HFFc6 (cell line): Measurements from ENCODE around the gene NPEPL1. TPM values are rescaled to one million over a fixed set of nuclear protein-coding genes. Genes with fewer than 3 reads are reported as not detected.
A peak's percentile ranks its signal among the peaks of the same experiment; 100 is the strongest.

Source experiments
- DNase-seq: peaks from one replicate; pipeline ENCODE4 v3.0.0-alpha.2; 2018
- H3K27ac Mint-ChIP-seq: 2 replicates; pipeline ENCODE4 v1.8.0; 2020; ENCODE audit warnings: mild to moderate bottlenecking, mixed read lengths
- H3K27me3 Mint-ChIP-seq: 2 replicates; pipeline ENCODE4 v1.8.0; 2021; ENCODE audit warnings: mild to moderate bottlenecking, moderate library complexity, mixed read lengths; ENCODE audit not compliant: insufficient read depth
- H3K36me3 Mint-ChIP-seq: 2 replicates; pipeline ENCODE4 v1.8.0; 2021; ENCODE audit warnings: low read depth, mixed read lengths
- H3K4me1 Mint-ChIP-seq: 2 replicates; pipeline ENCODE4 v1.8.0; 2020; ENCODE audit warnings: low read depth, mixed read lengths
- H3K4me3 Mint-ChIP-seq: 2 replicates; pipeline ENCODE4 v1.8.0; 2020; ENCODE audit warnings: mild to moderate bottlenecking, moderate library complexity, mixed read lengths
- H3K9me3 Mint-ChIP-seq: 2 replicates; pipeline ENCODE4 v1.8.0; 2020; ENCODE audit warnings: mild to moderate bottlenecking, mixed read lengths
- total RNA-seq, 6 experiments: library from RNA; stranded (reverse); fragmentation: NEBNext Ultra II Directional; extraction: Animal tissue kit (Norgen Biotek cat#: 25700); gene quantifications; 2 replicates in 1 of 6; 3 replicates in 5 of 6; pipeline ENCODE4 v1.2.3, GENCODE V29; 2021
- TF ChIP-seq, protein P1 (sequence below): fragments of 200-600 bp; sonication (generic); IDR thresholded peaks from 2 replicates; pipeline ENCODE4 v1.5.0; 2021; ENCODE audit warnings: antibody characterized with exemption, mild to moderate bottlenecking

NPEPL1 gene
- total RNA-seq, 6 experiments from 2014 or later: 12.0 to 17.8 (median 12.6) TPM

DNA sequence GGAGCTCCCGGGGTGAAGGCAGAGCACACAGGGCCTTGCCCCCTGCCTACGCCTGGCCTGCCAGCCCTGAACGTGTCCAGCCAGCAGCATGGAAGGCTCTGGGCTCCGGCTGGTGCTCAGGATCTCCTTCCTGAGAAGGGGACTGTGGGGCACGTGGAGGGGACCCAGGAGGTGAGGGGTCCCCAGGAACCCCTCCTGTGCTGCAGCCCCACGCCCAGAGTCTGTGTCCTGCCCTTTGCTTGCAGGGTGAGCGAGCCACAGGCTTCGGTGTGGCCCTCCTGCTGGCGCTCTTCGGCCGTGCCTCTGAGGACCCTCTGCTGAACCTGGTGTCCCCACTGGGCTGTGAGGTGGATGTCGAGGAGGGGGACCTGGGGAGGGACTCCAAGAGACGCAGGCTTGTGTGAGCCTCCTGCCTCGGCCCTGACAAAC, 22.3 kb downstream of the NPEPL1 start:
- no peaks in the 10 kb centered on the region for H3K4me1 Mint-ChIP-seq
- no peaks in the 10 kb centered on the region for H3K9me3 Mint-ChIP-seq
- H3K4me3 Mint-ChIP-seq: no peak overlapping the region
- no peak for DNase-seq
- H3K36me3 Mint-ChIP-seq: no peaks in the 10 kb centered on the region
- H3K27me3 Mint-ChIP-seq: peaks cover 9% of the 10 kb centered on the region
- TF ChIP-seq, protein P1, sequence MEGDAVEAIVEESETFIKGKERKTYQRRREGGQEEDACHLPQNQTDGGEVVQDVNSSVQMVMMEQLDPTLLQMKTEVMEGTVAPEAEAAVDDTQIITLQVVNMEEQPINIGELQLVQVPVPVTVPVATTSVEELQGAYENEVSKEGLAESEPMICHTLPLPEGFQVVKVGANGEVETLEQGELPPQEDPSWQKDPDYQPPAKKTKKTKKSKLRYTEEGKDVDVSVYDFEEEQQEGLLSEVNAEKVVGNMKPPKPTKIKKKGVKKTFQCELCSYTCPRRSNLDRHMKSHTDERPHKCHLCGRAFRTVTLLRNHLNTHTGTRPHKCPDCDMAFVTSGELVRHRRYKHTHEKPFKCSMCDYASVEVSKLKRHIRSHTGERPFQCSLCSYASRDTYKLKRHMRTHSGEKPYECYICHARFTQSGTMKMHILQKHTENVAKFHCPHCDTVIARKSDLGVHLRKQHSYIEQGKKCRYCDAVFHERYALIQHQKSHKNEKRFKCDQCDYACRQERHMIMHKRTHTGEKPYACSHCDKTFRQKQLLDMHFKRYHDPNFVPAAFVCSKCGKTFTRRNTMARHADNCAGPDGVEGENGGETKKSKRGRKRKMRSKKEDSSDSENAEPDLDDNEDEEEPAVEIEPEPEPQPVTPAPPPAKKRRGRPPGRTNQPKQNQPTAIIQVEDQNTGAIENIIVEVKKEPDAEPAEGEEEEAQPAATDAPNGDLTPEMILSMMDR: no peak
- H3K27ac Mint-ChIP-seq: no peak overlapping the region

DNA sequence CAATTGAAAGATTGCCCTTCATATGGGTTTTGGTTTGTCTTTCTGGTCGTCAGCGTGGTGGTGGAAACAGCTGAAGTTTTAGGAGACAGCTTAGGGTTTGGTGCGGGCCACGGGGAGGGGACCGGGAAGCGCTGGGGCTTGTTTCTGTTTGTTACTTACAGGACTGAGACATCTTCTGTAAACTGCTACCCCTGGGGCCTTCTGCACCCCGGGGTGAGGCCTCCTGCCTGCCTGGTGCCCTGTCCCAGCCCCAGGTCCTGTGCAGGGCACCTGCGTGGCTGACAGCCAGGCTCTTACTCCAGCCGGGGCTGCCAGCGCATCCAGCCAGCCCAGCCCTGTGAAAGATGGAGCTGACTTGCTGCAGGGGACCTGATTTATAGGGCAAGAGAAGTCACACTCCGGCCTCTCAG, 22.8 kb downstream of the NPEPL1 start:
- Mint-ChIP-seq H3K36me3 (no peaks in the 10 kb centered on the region), H3K4me1 (no peaks in the 10 kb centered on the region), H3K27ac (no peak overlapping the region), H3K9me3 (no peaks in the 10 kb centered on the region), H3K27me3 (peaks cover 9% of the 10 kb centered on the region), H3K4me3 (no peak overlapping the region)
- no peak for DNase-seq
- TF ChIP-seq, protein P1: no peak

DNA sequence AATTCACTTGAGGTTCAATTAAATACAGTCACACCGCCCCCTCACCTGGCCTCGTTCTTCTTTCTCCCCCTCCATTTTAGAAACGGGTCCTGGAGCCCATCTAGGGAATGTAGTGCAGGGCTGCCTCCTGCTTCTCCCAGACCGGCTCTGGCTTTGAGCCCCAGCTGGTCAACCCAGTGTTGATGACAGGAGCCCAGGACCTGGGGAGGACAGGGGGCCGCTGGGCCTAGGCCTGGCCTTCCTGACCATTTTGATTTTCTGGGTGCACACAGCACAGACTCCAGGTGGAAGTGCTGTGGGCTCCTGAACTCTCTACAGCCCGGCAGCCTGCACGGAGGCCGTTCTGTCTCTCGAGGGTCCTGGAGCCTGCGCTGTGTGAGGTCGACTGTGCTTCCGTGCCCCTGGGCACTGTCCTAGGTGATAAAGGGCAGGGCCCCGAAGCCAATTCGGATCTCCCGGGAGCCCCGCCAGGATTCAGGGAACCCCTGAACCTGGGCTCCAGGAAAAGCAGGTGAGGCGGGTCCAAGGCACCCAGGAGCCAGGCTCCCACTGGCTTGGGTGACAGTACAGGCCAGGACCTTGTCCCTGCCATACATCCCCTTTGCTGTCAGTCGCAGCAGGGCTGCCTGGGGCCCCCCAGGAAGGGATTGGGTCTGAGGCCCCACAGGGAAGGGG, 23.3 kb downstream of the NPEPL1 start:
- H3K4me3 Mint-ChIP-seq: no peak overlapping the region
- H3K36me3 Mint-ChIP-seq: no peaks in the 10 kb centered on the region
- DNase-seq: no peak
- TF ChIP-seq, protein P1: no peak
- peaks cover 9% of the 10 kb centered on the region for H3K27me3 Mint-ChIP-seq
- no peaks in the 10 kb centered on the region for H3K9me3 Mint-ChIP-seq
- no peak overlapping the region for H3K27ac Mint-ChIP-seq
- H3K4me1 Mint-ChIP-seq: no peaks in the 10 kb centered on the region

DNA sequence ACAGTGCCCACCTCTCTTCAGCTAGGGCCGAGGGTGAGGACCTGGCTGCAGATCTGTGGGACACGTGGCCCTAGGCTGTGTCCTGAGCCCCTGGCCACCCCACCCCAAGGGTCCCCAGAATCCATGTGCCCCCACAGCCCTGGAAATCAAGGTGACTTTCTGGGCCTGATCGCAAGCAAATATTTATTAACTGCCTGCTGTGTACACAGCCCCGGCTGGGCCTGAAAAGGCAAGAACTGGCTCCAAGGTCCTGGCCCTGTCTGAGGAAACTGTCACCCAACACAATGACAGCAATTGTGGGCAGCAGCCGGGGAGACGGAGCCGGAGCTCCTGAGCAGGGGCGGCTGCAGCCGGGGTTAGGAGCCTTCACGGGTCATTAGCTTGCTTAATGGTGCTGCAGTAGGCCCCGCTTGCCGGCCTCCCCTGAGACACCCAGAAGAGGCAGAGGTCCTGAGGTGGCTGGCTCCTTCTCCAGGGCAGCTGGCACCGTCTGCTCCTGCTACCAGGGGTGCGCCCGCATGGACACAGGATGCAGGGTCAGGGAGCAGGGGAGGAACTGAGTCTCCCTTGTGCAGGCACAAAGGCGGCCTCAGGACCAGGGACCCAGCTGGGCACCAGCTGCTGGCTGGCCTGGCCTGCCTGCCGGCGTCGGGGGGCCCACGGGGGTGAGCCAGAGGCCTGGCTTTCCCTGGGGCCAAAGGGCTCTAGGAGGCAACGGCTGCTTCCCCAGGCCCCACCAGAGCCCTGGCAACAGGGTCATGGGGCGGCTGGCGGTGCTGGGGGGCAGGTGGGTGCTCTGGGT, 24.1 kb downstream of the NPEPL1 start:
- H3K27me3 Mint-ChIP-seq: peaks cover 12% of the 10 kb centered on the region
- no peaks in the 10 kb centered on the region for H3K36me3 Mint-ChIP-seq
- no peak overlapping the region for H3K27ac Mint-ChIP-seq
- TF ChIP-seq, protein P1: no peak
- DNase-seq: no peak
- no peak overlapping the region for H3K4me3 Mint-ChIP-seq
- H3K9me3 Mint-ChIP-seq: no peaks in the 10 kb centered on the region
- no peaks in the 10 kb centered on the region for H3K4me1 Mint-ChIP-seq

DNA sequence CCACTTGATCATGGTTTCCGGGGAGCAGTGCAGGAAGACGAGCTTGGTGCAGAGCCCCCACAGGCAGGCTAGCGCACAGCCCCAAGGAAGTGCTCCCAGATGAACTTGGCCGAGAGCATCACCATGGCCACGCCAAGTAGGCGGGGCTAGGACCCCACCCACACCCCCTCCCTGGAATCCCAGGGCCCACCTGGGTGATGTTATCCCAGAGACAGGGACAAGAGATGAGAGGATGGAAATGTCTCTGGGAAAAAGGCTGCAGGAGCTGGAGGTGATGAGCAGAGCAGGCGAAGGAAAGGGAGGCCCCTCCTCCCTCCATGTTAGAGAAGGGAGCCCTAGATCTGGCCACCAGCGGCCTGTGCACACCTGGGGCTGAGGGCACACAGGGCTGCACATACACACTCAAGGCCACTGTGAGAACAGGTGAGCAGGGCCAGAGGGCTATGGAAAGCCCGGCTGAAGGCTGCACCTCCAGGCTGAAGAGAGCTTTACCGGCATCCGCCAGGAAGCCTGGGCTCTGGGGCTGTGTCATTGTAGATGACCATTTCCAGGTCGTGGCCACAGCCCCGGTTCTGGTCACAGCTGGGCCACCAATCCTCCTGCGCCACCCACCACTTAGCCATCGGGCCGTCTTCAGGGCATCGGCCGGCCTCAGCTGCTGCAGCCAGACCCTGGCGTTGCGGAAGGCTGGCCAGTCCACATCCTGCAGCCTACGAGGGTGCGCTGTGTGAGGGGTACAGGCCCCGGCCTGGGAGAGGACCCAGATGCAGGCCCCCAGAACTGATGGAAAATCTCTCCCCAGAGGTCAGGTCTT, 24.9 kb downstream of the NPEPL1 start:
- Mint-ChIP-seq H3K4me1 (no peaks in the 10 kb centered on the region), H3K27me3 (peaks cover 14% of the 10 kb centered on the region), H3K36me3 (no peaks in the 10 kb centered on the region), H3K27ac (no peak overlapping the region), H3K4me3 (no peak overlapping the region), H3K9me3 (no peaks in the 10 kb centered on the region)
- no peak for DNase-seq
- TF ChIP-seq, protein P1: 0 out of 2 replicates have a peak, but pooled peaks have one; percentile 17
